ENCODE measurements around the gene GTF2F2.

GTF2F2 gene

GRCh38 chr13:45305079-45305478, 184.8 kb downstream of the GTF2F2 start:
- DNase-seq: no peak

GRCh38 chr13:45306966-45307365, 186.7 kb downstream of the GTF2F2 start:
- DNase-seq: no peak

GRCh38 chr13:45310341-45311131, 190.2 kb downstream of the GTF2F2 start:
- DNase-seq: no peak

GRCh38 chr13:45314822-45315221, 194.5 kb downstream of the GTF2F2 start:
- DNase-seq: no peak

- DNase-seq: no peak
These were observed 195.3 kb downstream of the GTF2F2 start for GRCh38 chr13:45315520-45316167.

- no peak for DNase-seq
These were observed 196.0 kb downstream of the GTF2F2 start for GRCh38 chr13:45316338-45316737.

- DNase-seq: no peak
These were observed 196.7 kb downstream of the GTF2F2 start for GRCh38 chr13:45316996-45317395.

- DNase-seq: no peak
These were observed 200.7 kb downstream of the GTF2F2 start for GRCh38 chr13:45320876-45321629.

GRCh38 chr13:45325806-45326205, 205.5 kb downstream of the GTF2F2 start:
- no peak for DNase-seq

GRCh38 chr13:45327253-45327955, 207.1 kb downstream of the GTF2F2 start:
- DNase-seq: no peak

- DNase-seq: no peak
These were observed 208.4 kb downstream of the GTF2F2 start for GRCh38 chr13:45328661-45329111.

GRCh38 chr13:45331123-45331619, 210.9 kb downstream of the GTF2F2 start:
- no peak for DNase-seq

- no peak for DNase-seq
These were observed 211.4 kb downstream of the GTF2F2 start for GRCh38 chr13:45331692-45332035.

- DNase-seq: no peak
These were observed 211.9 kb downstream of the GTF2F2 start for GRCh38 chr13:45332036-45332830.

- DNase-seq: no peak
These were observed 212.5 kb downstream of the GTF2F2 start for GRCh38 chr13:45332831-45333219.

GRCh38 chr13:45333251-45333976, 213.1 kb downstream of the GTF2F2 start:
- no peak for DNase-seq
